Activated CD8-positive, alpha-beta memory T cell treated with anti-CD3 and anti-CD28 coated beads, Interleukin-2, amount 50 U/mL, for 4 hours (primary cell): ENCODE results near the gene PPM1H.
"Not testable (repeated sequence)": the region's sequence is repeated elsewhere in the genome, so short reads cannot be mapped to it uniquely, and the experiment has no call there.

Experiments
- DNase-seq: peaks from one replicate; pipeline ENCODE4 v3.0.0-alpha.2; 2020

The PPM1H gene

DNA sequence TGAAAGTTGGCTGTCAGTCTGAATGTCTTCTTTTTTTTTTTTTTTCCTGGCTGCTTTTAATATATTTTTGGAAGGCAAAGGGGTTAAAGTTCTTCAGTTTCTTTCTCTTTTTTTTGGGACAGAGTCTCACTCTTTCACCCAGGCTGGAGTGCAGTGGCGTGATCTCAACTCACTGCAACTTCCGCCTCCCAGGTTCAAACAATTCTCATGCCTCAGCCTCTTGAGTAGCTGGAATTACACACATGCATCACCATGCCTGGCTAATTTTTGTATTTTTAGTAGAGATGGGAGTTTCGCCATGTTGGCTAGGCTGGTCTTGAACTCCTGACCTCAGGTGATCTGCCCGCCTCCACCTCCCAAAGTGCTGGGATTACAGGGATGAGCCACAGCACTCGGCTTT is 270.0 kb downstream of the PPM1H start:
- not testable (repeated sequence) for DNase-seq

DNA sequence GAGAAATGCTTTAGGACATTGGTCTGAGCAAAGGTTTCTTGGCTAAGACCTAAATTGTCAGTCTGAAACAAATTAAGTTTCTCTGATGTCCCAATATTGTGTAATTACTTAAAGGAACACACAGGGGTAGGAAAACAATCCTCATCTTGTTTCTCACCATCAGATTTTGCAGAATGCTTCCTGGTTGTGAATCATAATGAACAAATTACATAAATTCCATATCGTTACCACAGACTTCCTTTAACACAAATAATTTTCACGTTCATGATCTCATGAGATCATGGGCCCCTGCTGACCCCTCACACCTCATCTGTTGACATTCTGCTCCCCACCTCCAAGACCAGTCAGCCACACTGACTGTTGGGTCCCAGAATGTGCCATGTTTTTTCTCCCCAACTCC is 274.2 kb downstream of the PPM1H start:
- DNase-seq, result no peak

DNA sequence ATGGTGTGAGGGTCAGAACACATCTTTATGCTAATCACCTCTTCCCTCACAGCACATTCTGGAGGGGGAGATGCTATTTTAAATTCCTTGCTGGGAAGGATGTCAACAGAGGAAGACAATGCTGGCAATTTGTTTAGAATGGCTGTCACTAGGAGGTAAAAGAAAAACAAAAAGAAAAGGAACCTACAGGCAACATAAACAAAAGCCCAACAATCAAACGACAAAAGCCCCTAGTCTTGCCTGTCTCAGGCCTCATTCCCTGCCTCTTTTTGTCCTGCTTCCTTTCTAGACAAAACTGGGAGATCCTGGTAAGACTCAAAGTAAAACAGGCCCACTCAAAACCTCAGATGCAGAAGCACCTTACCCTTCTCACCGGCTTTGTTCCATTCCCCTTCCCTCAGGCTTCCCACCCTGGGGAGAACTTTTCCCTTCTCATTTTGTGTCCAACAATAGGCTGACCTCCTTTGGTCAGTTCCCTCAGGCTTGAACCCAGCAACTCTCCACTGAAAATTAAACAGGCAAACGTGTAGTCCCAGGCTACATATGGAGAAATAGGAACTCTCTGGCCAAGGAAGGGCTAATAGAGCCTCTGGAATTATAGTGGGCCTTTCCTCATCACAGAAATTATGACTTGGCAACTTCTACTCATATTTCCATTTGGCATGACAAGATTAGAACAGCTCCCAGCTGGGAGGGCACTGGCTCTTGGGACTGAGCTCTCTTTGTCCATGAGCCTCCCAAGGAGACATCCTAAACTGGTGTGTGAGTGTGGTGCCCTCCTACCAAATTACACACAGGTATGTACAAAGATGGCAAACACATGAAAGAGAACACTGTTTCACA is 275.3 kb downstream of the PPM1H start:
- no peak for DNase-seq

DNA sequence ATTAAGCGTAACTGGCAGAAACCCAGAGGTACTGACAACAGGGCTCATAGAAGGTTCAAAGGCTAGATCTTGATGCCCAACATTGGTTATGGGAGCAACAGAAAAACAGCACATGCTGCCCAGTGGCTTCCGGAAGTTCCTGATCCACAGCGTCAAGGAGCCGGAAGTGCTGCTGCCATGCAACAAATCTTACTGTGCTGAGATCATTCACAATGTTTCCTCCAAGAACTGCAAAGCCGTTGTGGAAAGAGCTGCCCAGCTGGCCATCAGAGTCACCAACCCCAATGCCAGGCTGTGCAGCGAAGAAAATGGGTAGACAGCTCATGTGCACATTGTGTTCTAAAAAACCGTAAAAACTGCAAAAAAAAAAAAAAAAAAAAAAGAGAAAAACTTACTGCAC is 276.0 kb downstream of the PPM1H start:
- no peak for DNase-seq

DNA sequence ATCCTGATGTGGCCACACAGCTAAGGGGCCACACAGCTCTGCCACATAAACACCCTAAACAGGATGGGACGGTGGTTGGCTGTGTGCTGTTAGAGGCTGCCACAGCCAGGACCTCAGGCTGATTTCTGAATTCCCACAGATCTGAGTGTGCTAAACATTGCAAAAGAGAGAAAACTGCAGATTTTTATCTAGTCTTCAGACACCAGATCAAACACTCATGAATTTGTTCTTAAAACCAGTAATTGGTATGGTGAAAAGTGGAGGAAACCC is 277.7 kb downstream of the PPM1H start:
- DNase-seq, result no peak

DNA sequence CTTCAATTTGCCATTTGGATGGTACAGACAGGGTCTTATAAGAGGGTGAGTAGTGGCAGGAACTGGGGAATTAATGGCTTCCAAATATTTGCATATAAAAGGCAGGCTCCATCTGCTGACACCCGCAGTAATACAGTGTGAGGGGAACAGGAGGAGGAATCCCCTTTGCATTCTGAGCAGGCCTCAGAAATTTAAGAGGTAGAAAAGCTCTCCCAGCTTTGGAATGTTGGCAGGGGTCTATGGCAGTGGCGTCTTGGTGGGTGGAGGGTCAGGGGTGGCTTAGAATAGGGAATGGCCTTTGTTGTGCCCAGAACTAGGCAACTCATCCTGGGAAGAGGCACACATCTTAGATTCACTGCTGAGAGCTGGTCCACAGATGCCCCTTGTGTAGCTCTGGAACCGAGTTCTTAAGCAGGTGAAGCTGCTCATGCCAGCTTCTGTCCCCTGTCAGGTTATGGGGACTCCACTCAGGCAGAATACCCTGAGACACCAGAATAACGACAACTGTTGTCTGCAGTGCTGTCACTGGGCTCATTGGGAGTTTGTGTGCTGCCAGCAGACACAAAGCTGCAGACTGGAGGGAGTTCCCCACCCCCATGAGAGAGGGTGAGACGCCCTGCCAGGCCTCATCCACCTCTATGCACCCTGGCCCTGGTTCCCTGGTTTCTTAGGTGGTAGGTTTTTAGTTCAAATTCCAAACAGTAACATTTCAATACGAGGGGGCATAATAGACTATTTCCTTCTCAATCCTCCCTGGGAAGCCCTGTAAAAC is 278.2 kb downstream of the PPM1H start:
- DNase-seq, result no peak

DNA sequence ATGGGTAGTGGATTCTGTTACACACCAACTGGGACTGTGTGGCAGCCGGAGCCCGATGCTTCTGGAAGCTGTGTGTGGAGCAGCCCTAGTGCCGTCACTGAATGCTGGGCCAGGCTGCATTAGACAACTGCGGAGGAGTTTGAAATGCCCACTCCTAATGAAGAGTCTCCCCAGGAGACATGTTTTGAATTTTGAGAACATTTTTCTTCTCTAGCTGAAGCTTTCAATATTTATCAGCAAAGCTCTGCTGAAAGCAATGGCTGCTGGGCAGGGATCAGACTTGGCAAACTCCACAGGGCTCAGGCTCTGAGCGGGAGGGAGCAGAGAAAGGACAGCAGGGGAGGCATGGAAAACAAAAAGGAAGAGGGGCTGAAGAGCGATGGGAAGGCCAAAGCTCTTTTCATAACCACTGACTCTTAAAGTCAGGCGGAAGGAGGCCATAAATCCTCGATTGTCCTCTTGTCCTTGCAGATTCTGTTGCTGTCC is 279.2 kb downstream of the PPM1H start:
- DNase-seq, result no peak

DNA sequence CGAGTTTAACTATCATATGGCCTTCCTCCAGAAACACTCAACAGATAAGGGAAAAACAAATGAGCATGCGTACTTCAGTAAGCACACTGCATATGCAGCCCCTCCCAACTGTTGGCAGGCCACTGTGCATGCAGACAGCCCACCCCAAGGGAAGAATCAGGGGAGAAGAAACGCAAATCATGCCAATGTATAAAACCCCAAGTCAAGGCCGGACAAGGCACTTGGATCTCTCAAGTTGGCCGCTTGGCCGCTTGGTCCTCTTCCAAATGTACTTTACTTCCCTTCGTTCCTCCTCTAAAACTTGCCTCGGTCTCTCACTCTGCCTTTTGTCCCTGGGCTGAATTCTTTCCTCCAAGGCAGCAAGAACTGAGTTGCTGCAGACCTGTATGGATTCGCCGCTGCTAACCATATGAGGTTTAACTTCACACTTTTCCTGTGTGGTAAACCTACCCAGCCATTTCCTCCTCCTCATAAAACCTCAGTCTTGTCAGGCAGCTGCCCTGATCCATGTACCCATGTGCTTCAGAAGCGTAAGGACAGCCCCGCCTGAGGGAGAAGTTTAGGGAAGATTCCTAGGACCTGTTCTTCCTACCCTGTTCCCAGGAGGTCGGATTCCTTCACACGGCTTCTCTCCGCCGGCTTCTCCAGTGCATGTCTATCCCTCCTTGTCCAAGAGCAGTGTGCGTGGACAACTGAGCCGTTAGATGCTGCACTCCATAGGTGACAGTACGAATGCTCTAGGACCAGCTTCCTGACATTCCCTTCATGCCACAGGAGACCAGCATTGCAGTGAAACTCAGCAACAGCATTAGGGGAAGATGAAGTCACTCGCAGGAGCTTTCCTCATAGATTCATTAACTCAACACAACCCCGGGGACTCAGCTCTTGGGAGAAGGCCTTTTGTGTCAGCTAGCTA is 280.4 kb downstream of the PPM1H start:
- DNase-seq, result no peak

DNA sequence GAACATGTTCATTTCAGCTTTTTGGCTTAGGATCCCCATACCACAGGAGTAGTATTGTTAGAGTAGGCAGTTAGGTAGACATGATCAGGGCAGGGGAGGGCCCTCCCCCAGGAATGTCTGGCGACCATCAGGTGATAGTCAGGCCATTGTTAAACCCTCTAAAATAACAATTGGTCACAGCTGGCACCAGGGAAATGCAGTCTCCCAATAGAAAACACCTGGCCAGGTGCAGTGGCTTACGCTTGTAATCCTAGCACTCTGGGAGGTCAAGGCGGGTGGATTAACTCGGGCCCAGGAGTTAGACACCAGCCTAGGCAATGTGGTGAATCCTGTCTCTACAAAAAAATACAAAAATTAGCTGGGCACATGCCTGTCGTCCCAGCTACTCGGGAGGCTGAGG is 281.2 kb downstream of the PPM1H start:
- no peak for DNase-seq

DNA sequence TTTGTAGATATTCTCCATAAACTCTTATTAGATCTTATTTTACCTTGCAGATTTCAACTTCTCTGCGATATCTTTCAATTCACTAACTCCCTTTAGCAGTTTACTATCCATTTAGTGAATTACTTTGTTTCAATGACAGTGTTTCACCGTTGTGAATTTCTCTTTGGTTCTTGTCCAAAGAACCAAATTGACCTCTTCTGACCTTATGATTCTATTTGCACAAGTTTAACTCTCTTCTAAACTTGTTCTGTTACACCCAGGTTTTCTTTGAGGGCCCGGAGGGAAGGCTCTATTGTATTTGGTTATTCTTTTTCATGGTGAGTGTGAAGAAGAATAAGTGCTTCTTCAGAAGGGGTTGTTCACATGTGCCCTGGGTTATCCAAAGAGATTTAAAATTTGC is 281.6 kb downstream of the PPM1H start:
- no peak for DNase-seq

DNA sequence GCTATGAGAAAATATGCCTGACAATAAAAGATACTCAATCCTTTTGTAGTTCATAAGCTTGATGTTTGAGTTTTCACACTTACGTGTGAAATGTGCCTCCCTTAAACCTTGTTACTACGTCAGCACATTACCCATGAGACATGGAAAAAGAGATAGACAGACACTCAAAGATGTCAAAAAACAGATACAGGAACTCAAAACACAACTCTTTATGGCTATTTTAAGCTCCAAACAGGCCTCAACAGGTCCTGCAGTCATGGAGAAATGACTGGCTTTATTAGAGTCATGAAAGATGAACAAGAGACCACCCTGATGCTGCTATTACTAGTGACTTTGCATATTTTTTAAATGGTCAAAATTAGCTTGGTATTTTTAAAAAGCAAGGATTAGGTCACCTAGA is 283.8 kb downstream of the PPM1H start:
- no peak for DNase-seq

DNA sequence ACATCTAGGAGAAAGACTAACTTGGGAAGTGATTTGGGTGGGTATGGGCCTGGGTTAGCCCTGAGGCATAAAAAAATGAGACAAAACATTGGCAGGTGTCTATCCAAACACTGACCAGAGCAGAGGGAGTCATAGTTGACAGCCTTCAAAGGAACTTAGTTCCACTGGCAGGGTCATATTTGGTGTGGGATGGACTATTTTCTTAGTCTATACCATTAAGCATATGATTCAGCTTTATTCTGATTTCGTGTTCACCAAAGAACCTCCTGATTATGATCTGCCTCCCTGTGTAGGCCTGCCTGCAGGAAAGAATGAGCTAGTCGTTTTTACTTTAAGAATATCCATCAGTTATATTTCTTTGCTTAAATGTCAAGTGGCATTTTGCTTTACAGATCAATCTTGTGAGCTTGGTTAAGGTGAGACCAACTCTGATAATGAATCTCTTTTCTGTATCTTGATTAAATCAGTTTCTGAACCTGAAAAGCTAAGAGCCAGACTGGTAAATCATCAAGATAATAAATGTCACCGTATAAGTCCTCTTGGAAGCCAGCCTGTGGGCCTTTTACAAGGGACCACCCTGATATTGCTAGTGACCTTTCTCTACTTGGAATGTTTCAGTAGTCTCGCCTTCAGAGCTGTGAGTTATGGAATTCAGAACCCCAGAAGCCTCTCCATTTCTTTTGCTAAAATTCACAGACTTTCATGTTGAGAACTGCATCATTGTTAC is 285.4 kb downstream of the PPM1H start:
- no peak for DNase-seq

DNA sequence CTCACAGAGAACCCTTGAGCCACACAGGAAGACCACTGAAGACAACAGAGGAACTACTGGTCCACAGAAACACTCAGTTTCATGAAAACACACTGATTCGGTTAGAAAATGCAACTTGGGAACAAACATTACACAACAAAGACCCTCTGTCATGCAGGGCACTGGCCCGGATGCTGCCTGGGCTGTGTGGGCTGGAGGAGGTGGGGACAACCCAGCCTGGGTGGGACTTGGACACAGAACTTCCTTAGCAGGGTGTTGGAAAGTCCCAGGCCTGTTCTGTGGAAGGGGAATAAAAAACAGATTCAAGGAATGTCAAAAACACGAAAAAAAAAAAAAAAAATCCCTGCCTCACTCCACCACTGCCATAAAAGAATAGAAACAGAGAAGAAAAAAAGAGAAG is 287.4 kb downstream of the PPM1H start:
- DNase-seq, result no peak

DNA sequence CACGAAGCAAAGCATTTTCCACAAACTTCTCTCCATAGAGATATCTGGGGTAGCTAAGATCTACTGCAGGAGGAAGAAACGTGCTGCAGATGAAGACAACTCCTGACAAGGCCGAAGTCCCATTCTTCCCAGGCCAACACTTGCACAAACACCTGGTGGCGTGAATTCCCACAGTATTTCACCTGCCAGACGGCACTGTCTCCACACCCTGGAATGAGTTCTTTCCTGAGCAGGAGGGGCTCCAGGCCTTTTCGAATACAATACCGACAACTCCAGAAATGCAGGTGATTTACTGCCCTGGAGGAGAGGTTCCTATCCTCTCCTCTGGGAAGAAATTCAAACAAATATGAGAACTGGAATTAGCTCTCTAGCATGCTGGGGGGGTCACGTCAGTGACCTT is 288.4 kb downstream of the PPM1H start:
- DNase-seq, result no peak

DNA sequence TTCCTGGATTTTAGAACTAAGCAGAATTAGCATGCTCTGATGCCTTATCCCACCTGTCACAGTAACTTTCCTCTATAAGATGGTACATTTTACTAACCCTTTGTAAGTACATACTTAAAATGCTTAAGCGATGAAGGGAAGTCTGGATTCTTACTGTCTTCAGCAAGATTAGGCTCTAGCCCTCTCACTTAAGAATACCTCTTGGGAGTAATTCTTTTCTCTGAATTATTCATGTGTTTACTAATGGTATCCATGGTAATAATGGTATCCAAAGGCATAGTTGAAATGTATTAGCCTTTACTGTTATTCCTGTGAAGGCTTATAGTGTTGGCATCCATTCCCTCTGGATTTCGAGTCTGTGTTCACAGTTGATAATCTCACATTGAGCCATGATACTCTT is 291.5 kb downstream of the PPM1H start:
- no peak for DNase-seq

DNA sequence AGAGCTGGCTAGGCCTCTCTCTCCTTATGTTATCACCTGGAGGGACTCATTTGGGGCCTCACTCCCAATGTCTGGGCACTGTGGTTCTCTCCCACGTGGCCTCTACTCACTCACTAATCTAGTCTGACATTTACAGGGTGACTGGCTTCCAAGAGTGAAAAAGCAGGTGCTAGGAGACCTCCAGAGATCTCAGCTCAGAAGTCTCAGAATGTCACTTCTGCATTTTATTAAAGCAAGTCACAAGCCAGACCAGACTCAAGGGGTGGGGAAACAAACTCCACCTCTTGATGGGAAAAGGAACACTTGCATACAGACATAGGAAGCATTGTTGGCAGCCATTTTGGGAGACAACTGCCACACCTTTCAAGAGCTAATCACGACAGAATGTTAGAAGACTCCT is 292.5 kb downstream of the PPM1H start:
- DNase-seq, result no peak

DNA sequence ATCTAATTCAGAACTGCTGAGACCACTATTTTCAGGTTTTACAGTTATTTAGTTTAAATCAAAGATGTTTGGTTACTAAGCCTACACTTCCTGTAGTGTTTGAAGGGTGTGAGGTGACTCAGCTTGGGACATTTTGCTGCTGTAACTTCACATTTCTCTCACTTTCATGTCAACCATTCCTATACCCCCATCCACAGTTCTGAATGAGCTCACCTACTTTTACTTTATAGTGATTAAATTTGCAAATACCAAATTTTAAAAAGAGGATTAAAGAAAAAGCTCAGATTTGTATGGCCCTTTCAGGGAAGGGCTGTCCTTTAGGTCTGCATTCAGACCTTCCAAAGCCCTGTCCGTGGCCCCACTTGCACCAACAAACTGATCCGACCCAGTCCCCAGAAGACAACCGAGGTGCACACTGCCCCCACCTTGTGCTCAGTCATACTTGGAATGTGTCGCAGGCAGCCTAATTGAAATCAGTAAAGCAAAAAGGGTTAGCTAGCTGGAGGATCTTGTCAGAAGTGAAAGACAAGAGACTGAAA is 294.0 kb downstream of the PPM1H start:
- DNase-seq, result no peak

DNA sequence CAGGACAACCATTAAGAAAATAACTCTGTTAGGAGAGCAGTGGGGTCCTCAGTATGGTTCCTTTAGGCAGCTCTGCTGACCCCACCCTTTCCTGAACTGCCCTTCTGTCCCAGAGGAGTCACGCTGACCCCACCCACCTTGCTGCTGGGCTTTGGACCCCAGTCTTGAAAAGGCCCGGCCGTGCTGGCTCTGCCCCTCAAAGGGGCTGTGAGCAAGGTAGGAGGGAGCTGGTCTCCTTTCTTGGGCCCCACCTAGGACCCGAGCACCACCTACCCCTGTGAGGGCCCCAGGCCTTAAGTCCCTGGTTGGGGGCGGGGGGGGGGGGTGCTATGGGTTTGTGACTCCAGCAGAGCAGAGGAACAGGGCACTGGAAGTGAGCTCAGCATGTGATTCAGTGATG is 297.3 kb downstream of the PPM1H start:
- DNase-seq, result no peak

DNA sequence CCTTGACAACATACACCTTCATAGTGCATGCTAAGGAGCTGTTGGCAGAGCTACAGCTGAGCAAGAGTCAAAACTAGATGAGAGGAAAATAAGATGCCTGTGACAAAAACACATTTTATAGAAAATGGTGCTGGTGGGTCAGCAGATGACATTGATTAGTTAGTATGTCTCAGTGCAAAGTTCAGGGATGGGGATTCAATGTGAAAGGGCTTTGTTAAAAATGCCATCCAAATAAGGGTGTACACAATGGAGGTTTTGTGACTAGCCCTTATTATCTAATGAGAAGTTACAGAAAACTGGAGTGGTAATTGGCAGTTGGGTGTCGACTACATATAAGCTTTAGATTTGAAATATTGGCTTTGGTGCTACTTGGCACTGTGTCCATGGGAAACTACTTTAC is 299.3 kb downstream of the PPM1H start:
- no peak for DNase-seq

DNA sequence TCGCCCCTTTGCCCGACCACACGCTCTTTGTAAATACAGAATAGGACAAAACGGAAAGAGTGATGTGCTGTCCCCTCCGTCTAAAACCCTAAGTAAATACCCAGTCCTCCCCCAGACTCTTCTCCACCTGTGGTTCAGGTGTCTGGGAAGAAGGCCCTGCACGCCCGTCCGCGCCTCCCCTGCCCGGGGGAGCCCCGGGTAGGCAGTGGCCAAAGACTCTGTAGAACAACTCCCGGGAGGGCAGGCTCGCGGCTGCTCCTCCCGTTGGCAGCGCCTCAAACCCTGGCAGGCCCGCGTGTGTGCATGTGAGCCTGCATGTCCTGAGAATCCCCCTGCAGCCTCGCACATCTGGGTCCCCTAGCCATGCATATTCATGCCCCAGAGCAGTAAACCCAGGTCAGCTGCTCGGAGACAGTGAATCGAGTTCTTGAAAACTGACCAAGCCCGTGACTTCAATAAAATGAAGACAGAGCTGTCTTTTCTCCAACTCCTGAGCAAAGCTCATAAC is 302.5 kb downstream of the PPM1H start:
- no peak for DNase-seq

DNA sequence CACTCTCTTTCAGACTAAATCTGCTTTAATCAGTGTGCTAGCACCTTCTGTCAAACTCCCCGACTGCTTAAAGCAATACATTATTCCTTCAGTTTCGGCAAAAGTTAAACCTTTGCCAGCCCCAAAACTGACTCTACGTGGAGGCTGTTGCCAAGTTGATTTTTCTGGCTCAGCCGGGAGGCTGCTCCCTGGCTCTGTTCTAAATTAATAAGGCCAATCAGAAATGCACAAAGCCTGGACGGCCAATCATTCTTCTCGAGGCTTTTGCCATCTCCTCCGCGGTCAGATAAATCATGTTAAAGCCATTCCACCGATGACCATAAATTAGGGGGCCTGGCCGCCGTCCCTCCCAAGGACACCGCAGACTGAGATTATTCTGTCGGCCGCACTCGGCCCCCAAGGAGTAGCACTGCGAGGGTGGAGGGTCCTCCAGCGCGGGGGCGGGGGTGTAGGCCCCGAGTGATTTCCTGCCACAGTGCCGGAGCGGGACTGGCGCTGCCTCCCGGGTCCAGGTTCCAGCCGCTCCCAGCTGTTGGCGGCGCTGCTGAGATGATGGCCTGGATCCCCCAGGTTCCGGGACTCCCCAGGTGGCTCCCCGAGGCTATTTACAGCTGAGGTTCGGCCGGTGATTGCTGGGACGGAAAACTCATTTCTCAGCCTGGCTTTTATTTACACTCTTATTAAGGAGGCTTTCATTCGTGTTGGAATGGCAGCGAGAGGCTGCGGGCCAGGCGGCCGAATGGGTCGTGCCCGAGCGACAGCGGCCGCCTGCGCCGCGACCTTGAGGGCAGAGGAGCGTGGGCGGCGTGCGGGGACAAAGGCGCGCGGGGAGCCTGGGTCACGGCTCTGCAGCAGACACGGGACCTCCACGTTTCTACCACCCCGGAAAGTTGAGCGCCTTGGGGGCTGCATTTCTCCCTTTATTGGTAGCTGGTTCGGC is 303.2 kb downstream of the PPM1H start:
- peak; percentile 23 for DNase-seq
